Measurements from ENCODE around the gene LDHA. TPM values are rescaled to one million over a fixed set of nuclear protein-coding genes. Genes with fewer than 3 reads are reported as not detected.

The LDHA gene
- total RNA-seq, 2 donors from 2014 or later: 297 to 586 TPM

- ATAC-seq (no peak), DNase-seq (no peak)
- intact Hi-C loops (cut with DNase I): no loop called here
Measured at GRCh38 chr11:18455686-18456372, 61.5 kb downstream of the LDHA start, which contains the start of gene LDHAL6A. TSS of gene LDHAL6A (plus strand) at chr11:18455856. CDS start at chr11:18456681, 825 bp downstream.

GRCh38 chr11:18457450-18457849 is 63.1 kb downstream of the LDHA start:
- no peak for ATAC-seq
- intact Hi-C loops (cut with DNase I): no loop called here
- no peak for DNase-seq

Small RNA genes lying within 50 kb of the gene (microRNA-seq; reads per million reads assigned to microRNA genes)
- 0 to 0.40 reads per million in 2 donors for gene MIR3159

Other genes starting within 250 kb of the LDHA start
- not detected for gene MRGPRX4, start 221.7 kb upstream of the LDHA start, total RNA-seq
- under 1 TPM in 1 of 2 donors, not detected in 1; 0.94 TPM for gene SAA4, start 157.8 kb upstream of the LDHA start, total RNA-seq
- gene SAA2, start 145.9 kb upstream of the LDHA start, total RNA-seq: 100 to 1,000 TPM in 1 of 2 donors, 10 to 100 TPM in 1; 45.8 to 223 TPM
- 100 to 1,000 TPM; 233 to 552 TPM for gene SAA1, start 128.3 kb upstream of the LDHA start, total RNA-seq
- gene HPS5, start 72.4 kb upstream of the LDHA start, total RNA-seq: 10 to 100 TPM; 10.8 to 12.7 TPM
- 10 to 100 TPM; 22.2 to 22.4 TPM for gene GTF2H1, start 72.0 kb upstream of the LDHA start, total RNA-seq
- gene LDHC, start 17.8 kb downstream of the LDHA start, total RNA-seq: not detected
- not detected for gene LDHAL6A, start 61.3 kb downstream of the LDHA start, total RNA-seq
- 10 to 100 TPM; 49.8 to 51.1 TPM for gene TSG101, start 132.4 kb downstream of the LDHA start, total RNA-seq
- 10 to 100 TPM; 16.1 to 17.6 TPM for gene UEVLD, start 194.2 kb downstream of the LDHA start, total RNA-seq
- 1 to 10 TPM; 5.9 to 6.6 TPM for gene MISFA, start 205.2 kb downstream of the LDHA start, total RNA-seq
- 10 to 100 TPM in 1 of 2 donors, 1 to 10 TPM in 1; 9.0 to 10.9 TPM for gene SPTY2D1, start 239.8 kb downstream of the LDHA start, total RNA-seq

Data from left cardiac atrium (tissue), 4 donors.